A673 (cell line): ENCODE measurements around the gene PRRT4. TPM values are rescaled to one million over a fixed set of nuclear protein-coding genes. Genes with fewer than 3 reads are reported as not detected.

ENCODE experiments used
- BruUV-seq: library from RNA; stranded (reverse); fragments of 400-500 nt; replicated peaks from 2 replicates; lab custom pipeline; 2021; lab: Mats Ljungman, UMichigan
- CTCF ChIA-PET: fragments of 300-600 bp; sonication (Branson Sonifier 250); formaldehyde crosslinking; loops from one replicate; lab custom pipeline; 2022; ENCODE audit warnings: antibody characterized with exemption; lab: Charles Lee
- POLR2A ChIA-PET: fragments of 300-600 bp; sonication (Branson Sonifier 250); formaldehyde crosslinking; loops from one replicate; lab custom pipeline; 2022; ENCODE audit warnings: antibody characterized with exemption; ENCODE audit not compliant: low non-redundant PET; lab: Charles Lee
- DNase-seq: peaks from one replicate; pipeline ENCODE4 v3.0.0-alpha.2; 2015; ENCODE audit warnings: low spot score
- H3K27ac ChIP-seq: fragments of 200-600 bp; sonication (generic); 2 replicates; pipeline ENCODE4 v1.5.1; 2016; ENCODE audit warnings: mixed run types, low read depth, mild to moderate bottlenecking, mixed read lengths, antibody characterized with exemption, low read length; ENCODE audit not compliant: poor library complexity, severe bottlenecking
- H3K27me3 ChIP-seq: fragments of 200-600 bp; sonication (generic); replicated peaks from 2 replicates; pipeline ENCODE4 v1.6.1; 2017; ENCODE audit warnings: mixed run types, low read depth, mild to moderate bottlenecking, mixed read lengths, antibody characterized with exemption, low read length; ENCODE audit not compliant: insufficient read depth, poor library complexity
- H3K36me3 ChIP-seq: fragments of 200-600 bp; sonication (generic); 2 replicates; pipeline ENCODE4 v1.6.1; 2016; ENCODE audit warnings: mixed run types, mild to moderate bottlenecking, mixed read lengths, antibody characterized with exemption, low read length; ENCODE audit not compliant: insufficient read depth, poor library complexity, severe bottlenecking
- H3K4me1 ChIP-seq: fragments of 200-600 bp; sonication (generic); 2 replicates; pipeline ENCODE4 v1.6.1; 2017; ENCODE audit warnings: mixed run types, mild to moderate bottlenecking, mixed read lengths, antibody characterized with exemption, low read length; ENCODE audit not compliant: insufficient read depth, poor library complexity, severe bottlenecking
- H3K4me3 ChIP-seq: fragments of 200-600 bp; sonication (generic); 2 replicates; pipeline ENCODE4 v1.5.1; 2016; ENCODE audit warnings: low read depth, mixed run types, mild to moderate bottlenecking, mixed read lengths, low read length; ENCODE audit not compliant: poor library complexity, severe bottlenecking
- H3K9me3 ChIP-seq: fragments of 200-600 bp; sonication (generic); 2 replicates; pipeline ENCODE4 v1.6.1; 2016; ENCODE audit warnings: mixed run types, low read depth, mild to moderate bottlenecking, mixed read lengths, antibody characterized with exemption, low read length; ENCODE audit not compliant: poor library complexity, severe bottlenecking
- EZH2 ChIP-seq: fragments of 200-600 bp; sonication (generic); IDR thresholded peaks from 2 replicates; pipeline ENCODE4 v1.6.1; 2017; ENCODE audit warnings: borderline replicate concordance, low read depth, mild to moderate bottlenecking, mixed read lengths, antibody characterized with exemption, low read length; ENCODE audit not compliant: poor library complexity, severe bottlenecking
- intact Hi-C: fragments of 100-400 bp; cut with micrococcal nuclease; formaldehyde crosslinking; loops from one replicate; pipeline ENCODE4 v1.10.0; 2022; ENCODE audit not compliant: unreplicated experiment
- total RNA-seq: library from RNA; stranded (reverse); gene quantifications from 2 replicates; pipeline ENCODE4 v1.2.3, GENCODE V29; 2021
- TF ChIP-seq, protein P1 (sequence below): fragments of 300-800, 200-600 bp; sonication (generic); conservative IDR thresholded peaks from 2 replicates; pipeline ENCODE4 v1.5.1; 2017; ENCODE audit warnings: low read depth, mild to moderate bottlenecking, antibody characterized with exemption, low read length, moderate library complexity, mixed read lengths

PRRT4 gene
- total RNA-seq, 1 experiment from 2014 or later: 42.4 TPM

DNA sequence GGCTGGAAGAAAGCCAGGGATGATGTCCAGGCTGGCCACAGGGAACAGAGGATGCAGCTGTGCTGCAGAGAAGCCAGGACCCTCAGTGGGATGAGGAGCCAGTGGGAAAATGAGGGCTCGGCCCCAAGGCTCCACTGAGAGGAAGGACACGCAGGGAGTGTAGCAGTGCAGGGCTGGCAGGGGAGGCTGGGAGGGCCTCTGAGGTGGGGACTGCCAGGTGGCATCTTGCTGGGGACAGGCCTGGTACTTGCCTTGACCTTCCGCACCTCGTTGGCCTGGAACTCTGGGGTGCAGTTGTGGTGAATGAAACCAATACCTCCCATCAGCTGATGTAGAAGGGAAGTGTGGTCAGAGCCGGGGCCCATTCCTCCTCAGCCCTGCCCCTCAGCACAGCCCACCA lies 39.1 kb upstream of the PRRT4 start:
- intact Hi-C loops: no loop called here
- peaks cover 58% of the 10 kb centered on the region for H3K36me3 ChIP-seq

DNA sequence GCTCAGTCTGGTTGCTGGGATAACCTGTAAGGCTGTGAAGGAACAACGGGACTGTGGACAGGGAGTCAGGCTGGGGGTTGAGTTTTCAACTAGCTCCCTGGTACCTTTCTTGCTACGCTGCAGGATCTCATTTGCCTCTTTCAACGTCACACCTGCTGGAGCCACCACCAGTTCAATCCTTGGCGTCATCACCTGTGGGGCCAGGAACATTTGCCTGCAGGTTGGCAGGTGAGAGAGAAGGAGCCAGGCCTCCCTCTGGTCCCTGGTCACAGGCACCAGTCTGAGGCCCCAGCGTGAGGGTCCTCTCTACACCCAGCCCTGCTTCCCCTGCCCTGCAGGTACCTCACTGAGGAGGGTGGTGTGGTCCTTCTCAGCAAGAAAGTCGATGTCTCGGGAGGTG lies 38.5 kb upstream of the PRRT4 start:
- POLR2A ChIA-PET: no interaction called here
- H3K36me3 ChIP-seq: peaks cover 62% of the 10 kb centered on the region
- no peak overlapping the region for H3K4me3 ChIP-seq
- TF ChIP-seq, protein P1, sequence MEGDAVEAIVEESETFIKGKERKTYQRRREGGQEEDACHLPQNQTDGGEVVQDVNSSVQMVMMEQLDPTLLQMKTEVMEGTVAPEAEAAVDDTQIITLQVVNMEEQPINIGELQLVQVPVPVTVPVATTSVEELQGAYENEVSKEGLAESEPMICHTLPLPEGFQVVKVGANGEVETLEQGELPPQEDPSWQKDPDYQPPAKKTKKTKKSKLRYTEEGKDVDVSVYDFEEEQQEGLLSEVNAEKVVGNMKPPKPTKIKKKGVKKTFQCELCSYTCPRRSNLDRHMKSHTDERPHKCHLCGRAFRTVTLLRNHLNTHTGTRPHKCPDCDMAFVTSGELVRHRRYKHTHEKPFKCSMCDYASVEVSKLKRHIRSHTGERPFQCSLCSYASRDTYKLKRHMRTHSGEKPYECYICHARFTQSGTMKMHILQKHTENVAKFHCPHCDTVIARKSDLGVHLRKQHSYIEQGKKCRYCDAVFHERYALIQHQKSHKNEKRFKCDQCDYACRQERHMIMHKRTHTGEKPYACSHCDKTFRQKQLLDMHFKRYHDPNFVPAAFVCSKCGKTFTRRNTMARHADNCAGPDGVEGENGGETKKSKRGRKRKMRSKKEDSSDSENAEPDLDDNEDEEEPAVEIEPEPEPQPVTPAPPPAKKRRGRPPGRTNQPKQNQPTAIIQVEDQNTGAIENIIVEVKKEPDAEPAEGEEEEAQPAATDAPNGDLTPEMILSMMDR: no peak
- H3K9me3 ChIP-seq: no peaks in the 10 kb centered on the region
- no peak overlapping the region for H3K27ac ChIP-seq
- intact Hi-C loops: loop anchor here (2.0 kb wide), 1 partner anchor 59 kb away; no protein-coding TSS in a partner anchor
- CTCF ChIA-PET: interaction anchor here (0.6 kb wide), 1 partner anchor 36 kb away, joined by 6 read pairs; no protein-coding TSS in a partner anchor
- H3K27me3 ChIP-seq: no peaks in the 10 kb centered on the region
- DNase-seq: no peak
- BruUV-seq: no TSS peak
- peaks cover 6% of the 10 kb centered on the region for H3K4me1 ChIP-seq

More for the DNA sequence above, 39.1 kb upstream of the PRRT4 start:
- DNase-seq: no peak
- Histone ChIP-seq H3K4me3 (no peak overlapping the region), H3K27me3 (no peaks in the 10 kb centered on the region), H3K4me1 (peaks cover 7% of the 10 kb centered on the region), H3K9me3 (no peaks in the 10 kb centered on the region), H3K27ac (no peak overlapping the region)
- POLR2A ChIA-PET: no interaction called here
- CTCF ChIA-PET: no interaction called here
- BruUV-seq: no TSS peak
- TF ChIP-seq EZH2: no peak
- TF ChIP-seq, protein P1: no peak

DNA sequence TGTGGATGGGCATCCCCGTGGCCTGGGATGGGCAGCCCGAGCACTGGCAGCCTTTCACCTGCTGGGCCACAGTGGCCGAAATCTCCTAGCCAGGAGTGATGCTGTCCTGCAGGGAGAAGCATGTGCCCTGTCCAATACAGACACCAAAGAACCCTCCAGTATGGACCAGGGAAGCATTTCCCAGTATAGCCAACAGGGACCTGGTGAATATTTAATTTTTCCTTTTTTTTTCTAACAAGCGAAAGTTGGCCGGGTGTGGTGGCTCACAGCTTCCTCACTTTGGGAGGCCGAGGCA lies 37.3 kb upstream of the PRRT4 start:
- no TSS peak for BruUV-seq
- ChIA-PET CTCF (no interaction called here), POLR2A (no interaction called here)
- peaks cover 3% of the 10 kb centered on the region for H3K4me1 ChIP-seq
- H3K4me3 ChIP-seq: no peak overlapping the region
- intact Hi-C loops: loop anchor here (1.0 to 2.0 kb wide), 2 partner anchors 27 to 60 kb away; no protein-coding TSS in a partner anchor
- H3K9me3 ChIP-seq: no peaks in the 10 kb centered on the region
- TF ChIP-seq EZH2: no peak
- TF ChIP-seq, protein P1: no peak
- no peak for DNase-seq
- H3K27ac ChIP-seq: no peak overlapping the region
- no peaks in the 10 kb centered on the region for H3K27me3 ChIP-seq
- H3K36me3 ChIP-seq: peaks cover 72% of the 10 kb centered on the region
